HG02588 (cell line): Measurements from ENCODE around the gene ZDHHC16.
"Not testable (repeated sequence)": the region's sequence is repeated elsewhere in the genome, so short reads cannot be mapped to it uniquely, and the experiment has no call there.

ENCODE experiments used
- ATAC-seq: cut with Tn5 transposase; IDR thresholded peaks from one replicate; pipeline ENCODE4 v1.9.1; 2021; ENCODE audit warnings: mild to moderate bottlenecking, moderate library complexity; ENCODE audit not compliant: unreplicated experiment

Gene ZDHHC16

GRCh38 chr10:97434055-97434454 lies 11.9 kb upstream of the ZDHHC16 start:
- ATAC-seq = no peak

- ATAC-seq = no peak
These were observed 11.4 kb upstream of the ZDHHC16 start for GRCh38 chr10:97434557-97434956.

DNA sequence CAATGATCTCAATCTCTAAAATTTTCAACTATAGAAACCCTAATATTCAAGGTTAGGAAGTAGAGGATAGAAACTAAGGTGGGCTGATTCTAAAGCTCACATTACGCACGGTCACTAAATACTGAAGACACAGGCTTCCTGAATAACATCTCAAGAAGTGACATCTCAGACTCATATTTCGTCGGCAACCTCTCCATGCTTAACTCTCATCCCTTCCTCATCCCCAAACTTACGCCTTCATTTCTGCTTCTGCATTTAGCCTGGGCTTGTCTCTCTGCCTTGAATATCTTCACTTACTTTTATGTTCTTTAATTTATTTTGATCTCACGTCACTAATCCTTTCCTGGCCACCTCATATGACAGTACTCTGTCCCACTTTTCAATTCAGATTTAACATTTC lies 10.8 kb upstream of the ZDHHC16 start:
- no peak for ATAC-seq

GRCh38 chr10:97442277-97442676 lies 3.7 kb upstream of the ZDHHC16 start:
- no peak for ATAC-seq

GRCh38 chr10:97444212-97444611 lies 1.8 kb upstream of the ZDHHC16 start:
- no peak for ATAC-seq

DNA sequence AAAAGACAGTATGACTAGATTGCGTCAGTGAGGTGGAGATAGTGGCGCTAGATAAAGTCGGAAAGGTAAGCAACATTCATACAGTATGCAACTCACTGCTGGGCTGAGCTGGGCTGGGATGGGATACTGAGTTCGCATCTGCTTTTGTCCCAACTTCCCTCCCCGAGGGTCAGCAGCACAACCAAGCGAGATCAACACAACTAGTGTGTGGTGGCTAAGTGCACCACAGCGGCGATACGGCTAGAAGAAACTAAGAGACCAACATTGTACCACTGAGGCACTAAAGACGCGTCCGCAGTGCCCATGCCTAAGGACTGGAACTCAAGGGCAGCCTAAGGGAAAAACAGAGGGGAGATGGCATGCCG lies 636 bp upstream of the ZDHHC16 start:
- no peak for ATAC-seq

DNA sequence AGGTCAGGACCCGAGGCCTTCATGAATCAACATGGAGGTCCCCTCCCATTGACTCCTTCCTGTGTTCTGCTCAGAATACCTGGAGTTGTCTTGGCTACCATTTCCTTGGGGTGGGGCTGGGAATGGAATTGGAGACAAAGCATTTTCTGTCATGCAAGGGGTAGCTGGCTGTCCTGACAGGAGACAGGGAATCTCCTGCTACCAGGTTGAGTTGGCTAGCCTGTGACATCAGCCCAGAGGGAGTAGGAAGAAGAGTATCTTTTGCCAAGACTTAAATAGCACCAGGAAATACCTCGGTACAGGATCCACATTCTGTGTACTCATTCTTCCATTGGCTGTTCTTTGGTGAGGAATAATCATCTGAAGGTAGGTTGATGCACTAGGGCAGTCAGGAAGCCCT lies 4.9 kb downstream of the ZDHHC16 start:
- ATAC-seq = no peak

DNA sequence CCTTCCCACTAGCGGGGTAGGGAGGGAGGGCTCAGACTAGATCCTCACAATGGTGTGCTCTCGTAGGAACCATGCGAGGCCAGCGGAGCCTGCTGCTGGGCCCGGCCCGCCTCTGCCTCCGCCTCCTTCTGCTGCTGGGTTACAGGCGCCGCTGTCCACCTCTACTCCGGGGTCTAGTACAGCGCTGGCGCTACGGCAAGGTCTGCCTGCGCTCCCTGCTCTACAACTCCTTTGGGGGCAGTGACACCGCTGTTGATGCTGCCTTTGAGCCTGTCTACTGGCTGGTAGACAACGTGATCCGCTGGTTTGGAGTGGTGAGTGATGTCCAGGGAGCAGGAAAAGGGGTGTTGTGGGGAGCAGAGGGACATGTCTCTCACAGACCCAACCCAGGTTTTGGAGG lies 5.6 kb downstream of the ZDHHC16 start:
- no peak for ATAC-seq

DNA sequence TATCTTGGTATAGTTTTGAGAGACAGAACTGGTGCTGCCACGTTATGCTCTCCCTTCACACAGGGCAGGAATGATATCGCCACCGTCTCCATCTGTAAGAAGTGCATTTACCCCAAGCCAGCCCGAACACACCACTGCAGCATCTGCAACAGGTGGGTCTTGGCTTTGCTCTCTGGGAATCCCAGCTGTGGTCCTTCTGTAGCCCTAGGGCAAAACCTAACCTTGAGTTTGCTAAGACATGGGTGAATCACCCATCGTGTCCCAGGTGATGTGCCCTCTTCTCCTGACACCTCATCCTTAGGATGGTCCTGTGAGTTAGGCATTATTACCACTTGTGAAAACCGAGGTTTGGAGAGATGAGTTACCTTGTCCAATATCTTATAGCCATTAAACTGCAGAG lies 6.4 kb downstream of the ZDHHC16 start:
- no peak for ATAC-seq

DNA sequence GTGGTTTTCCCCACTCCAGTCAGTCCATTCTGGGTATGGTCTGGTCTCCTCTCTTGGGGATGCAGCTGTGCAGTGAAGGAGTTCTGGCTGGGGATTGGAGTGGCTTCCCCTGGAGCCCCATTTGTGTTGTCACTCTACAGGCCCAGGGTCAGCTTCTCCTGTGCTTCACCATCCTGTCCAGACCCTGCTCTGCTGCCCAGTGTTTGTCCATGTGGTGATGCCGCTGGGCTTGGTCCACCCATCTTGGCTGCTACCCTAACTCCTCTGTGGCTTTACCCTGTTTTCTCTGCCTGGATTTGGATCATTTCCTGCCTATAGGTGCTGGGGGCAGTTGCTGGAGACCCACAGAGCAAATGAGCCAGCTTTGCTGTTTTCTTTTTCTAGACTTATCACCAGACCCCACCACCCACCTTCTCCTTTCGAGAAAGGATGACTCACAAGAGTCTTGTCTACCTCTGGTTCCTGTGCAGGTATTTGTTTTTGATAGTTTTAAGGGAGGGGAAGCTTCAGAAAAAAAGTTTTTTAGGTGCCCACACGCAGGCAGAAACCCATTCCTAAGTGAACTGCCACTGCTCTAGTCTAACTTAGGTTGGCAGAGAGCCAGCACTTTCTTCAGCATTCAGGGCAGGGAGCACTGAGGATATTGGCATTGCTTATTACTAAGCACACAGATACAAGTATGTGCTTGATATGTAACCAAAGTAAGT lies 8.5 kb downstream of the ZDHHC16 start:
- ATAC-seq = no peak

DNA sequence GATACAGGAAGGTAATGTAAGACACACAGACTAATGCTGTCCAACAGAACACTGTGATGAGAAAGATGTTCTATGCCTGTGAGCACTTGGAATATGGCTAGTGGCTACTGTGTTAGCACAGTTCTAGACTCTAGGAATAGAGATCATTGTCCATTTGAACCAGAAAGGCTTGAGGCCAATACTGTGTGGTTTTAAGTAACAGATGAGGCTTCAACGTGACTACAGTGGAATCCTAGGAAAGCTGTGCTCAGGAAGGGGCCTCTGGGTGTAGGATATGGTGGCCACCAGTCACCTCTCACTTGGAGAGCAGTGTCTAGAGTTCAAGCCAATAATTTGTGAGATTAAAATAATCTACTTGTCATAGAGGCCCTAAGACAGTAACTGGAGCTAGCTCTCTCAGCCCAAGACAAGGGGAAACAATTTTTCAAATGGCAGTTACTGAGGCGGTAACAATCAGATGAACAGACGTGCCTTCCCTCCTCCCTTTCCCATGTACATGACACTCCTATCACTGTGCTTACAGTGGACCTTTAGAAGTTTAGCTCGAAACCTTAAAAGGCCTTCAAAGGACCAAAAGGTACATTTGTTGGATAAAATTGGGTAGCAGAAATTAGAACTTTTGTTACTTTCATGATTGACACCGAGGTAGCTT lies 10.2 kb downstream of the ZDHHC16 start:
- ATAC-seq = no peak

DNA sequence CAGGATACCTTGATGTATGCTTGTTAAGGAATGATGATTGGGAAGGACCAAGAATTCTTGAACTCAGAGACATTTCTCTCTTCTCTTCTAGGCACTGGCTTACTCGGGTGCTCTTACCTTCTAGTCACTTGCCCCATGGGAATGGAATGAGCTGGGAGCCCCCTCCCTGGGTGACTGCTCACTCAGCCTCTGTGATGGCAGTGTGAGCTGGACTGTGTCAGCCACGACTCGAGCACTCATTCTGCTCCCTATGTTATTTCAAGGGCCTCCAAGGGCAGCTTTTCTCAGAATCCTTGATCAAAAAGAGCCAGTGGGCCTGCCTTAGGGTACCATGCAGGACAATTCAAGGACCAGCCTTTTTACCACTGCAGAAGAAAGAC lies 10.7 kb downstream of the ZDHHC16 start:
- no peak for ATAC-seq

- ATAC-seq = no peak
These were observed 13.1 kb downstream of the ZDHHC16 start for GRCh38 chr10:97459111-97459510.

GRCh38 chr10:97459933-97460332 lies 14.0 kb downstream of the ZDHHC16 start:
- no peak for ATAC-seq

DNA sequence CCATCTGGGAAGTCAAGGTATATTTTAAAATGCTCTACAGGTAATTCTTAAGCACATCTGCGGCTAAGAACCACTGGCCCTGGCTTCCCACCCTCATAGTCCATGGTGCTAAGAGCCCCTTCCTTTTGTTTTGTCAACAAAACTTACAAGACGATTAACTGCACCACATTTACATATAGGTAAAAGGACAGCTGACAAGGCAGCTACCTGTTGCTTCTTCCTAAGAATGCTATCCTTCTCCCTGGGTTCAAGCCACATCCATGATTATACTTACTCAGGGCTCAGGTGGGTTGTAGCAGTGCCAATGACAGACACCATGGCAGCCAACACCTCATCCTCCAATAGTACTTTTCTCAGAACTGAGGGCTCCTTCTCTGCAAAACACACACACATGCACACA lies 16.3 kb downstream of the ZDHHC16 start:
- no peak for ATAC-seq

DNA sequence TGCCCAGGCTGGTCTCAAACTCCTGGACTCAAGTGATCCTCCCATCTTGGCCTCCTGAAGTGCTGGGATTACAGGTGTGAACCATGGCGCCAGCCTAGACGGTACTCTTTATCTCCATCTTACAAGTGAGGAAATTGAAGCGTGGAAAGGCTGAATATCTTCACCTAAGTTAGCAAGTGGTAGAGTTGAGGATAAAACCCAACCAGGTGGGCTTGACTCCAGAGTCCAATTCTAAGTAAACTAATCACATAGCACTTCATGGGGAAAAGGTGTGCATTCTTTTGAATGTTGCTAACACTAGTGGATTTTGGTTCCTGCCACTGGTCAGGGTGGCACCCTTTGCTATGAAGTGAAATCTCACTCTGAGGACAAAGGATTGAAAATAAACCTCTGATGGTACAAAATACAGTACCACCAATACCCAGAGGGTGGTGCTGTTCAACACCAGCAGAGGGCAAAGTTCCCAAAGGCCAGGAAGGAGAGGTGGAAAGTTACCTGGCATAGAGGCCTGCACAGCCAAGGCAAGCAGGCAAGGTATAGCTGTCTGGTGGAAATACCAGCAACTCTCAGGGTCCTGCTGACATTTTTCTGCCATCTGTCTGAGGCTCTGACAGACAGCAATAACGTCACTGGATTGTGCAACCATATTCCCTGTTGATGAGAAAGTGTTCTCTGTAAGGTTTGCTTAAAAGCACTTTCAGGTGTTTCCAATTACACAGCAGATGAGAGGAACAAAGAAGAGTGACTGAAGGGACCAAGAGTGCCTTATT lies 17.6 kb downstream of the ZDHHC16 start:
- no peak for ATAC-seq

DNA sequence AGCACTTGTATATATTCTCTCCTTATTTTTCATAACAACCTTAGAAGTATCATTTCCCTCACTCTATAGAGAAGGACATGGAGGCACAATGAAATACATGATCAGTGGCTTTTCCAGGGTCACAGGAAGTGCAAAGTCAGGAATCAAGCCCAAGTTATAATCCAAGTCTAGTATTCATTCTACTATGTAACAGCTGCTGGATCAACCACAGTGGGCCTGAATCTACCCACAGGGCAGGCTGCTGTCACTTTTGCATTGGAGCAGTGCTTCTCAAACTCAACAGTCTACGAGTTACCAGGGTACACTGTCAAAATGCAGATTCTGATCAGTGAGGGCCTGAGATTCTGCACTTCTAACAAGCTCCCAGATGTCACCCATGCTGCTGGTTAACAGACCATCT lies 18.3 kb downstream of the ZDHHC16 start:
- no peak for ATAC-seq

DNA sequence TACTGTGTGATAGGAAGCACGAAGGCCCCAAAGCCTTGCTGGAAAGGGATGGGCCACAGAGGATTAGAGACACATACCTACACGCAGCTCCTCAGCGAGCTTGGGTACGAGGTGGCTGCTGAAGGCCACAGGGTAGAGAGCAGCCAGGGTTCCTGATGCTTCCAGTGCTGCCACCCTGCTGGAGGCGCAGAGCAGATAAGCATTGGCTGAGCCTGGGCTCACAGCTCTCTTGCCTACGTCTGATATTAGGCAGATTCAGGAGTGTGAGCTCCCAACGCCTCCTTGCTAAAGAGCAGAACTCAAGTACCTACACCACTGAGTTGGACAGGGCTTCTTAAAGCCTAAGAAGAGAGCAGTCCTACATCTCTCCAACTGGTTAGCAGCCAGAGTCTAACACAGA lies 20.0 kb downstream of the ZDHHC16 start:
- ATAC-seq = no peak

GRCh38 chr10:97466755-97467154 lies 20.8 kb downstream of the ZDHHC16 start:
- ATAC-seq = no peak

DNA sequence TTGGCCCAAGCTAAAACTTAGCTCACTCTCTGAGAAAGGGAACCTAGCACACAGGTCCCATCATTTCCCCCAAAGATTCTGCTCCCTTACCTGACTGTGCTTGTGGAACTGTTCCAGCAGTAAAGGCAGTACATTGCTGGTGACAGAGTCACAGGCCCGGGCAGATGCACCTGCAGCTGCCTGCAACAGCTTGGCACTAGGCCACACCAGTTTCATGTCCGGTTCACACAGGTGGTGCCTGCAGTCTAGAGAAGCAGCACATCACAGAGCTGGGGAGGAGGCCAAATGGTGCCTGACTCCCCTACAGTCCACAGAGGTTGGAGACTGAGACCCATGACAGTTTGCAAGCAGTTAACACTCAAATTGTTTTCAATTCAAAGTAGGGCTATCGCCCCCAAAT lies 22.2 kb downstream of the ZDHHC16 start:
- peak; percentile 82 for ATAC-seq

DNA sequence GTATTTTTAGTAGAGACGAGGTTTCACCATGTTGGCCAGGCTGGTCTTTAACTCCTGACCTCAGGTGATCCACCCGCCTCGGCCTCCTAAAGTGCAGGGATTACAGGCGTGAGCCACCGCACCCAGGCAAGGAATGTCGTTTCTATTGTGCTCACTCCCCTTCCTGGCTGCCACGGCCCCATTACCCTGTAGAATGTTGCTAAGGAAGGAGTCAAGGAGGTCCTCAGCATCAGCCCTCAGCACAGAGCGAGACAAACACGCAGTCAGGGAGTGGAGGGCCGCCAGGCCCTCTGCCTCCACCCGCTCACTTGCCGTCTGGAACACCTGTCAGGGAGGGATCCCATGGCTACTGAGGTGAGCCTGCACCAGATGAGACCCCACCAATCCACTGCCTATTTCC lies 22.8 kb downstream of the ZDHHC16 start:
- not testable (repeated sequence) for ATAC-seq

- ATAC-seq = no peak
These were observed 28.9 kb downstream of the ZDHHC16 start for GRCh38 chr10:97474918-97475317.
